HG03159 (cell line): Measurements from ENCODE around the gene DNAJC10.
A peak's percentile ranks its signal among the peaks of the same experiment; 100 is the strongest.
"Not testable (repeated sequence)": the region's sequence is repeated elsewhere in the genome, so short reads cannot be mapped to it uniquely, and the experiment has no call there.

ENCODE experiments used
- ATAC-seq: cut with Tn5 transposase; IDR thresholded peaks from one replicate; pipeline ENCODE4 v1.9.1; 2021; ENCODE audit warnings: mild to moderate bottlenecking, moderate library complexity; ENCODE audit not compliant: unreplicated experiment

Gene DNAJC10

DNA sequence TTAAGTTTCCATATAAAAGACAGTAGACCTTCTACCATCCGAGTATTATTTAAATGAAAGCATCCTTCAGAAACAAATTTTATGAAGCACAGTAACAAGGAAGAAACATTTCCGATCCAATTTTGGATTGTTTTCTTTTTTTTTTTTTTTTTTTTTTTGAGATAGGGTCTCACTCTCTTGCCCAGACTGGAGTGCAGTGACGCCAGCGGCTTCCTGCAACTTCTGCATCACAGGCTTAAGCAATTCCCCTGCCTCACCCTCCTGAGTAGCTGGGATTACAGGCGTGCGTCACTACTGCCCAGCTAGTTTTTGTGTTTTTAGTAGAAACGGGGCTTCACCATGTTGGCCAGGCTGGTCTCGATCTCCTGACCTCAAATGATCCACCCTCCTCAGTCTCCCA is 3.1 kb downstream of the DNAJC10 start:
- not testable (repeated sequence) for ATAC-seq

GRCh38 chr2:182724656-182725055 is 8.6 kb downstream of the DNAJC10 start:
- ATAC-seq, result no peak

GRCh38 chr2:182726473-182726872 is 10.4 kb downstream of the DNAJC10 start:
- ATAC-seq, result no peak

DNA sequence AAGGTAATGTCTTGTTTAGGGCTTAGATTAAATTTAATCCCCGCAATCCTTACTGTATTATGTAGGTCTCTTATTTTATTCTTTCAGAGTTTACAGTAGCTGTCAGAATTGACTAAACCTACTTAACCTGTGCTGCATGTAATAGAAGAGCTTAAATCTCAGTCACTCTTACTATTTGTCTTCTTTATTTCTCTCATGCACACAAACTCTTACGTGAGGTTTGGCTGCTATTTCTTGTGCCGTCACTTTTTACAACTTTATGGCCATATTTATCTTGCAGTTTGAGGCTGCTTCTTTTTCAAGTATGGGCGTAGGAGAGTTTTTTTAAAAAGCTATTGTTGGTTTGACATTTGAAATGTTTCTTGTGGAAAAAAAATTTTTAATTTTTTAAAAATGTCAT is 12.0 kb downstream of the DNAJC10 start:
- ATAC-seq, result no peak

- no peak for ATAC-seq
These were observed 13.8 kb downstream of the DNAJC10 start for GRCh38 chr2:182729710-182730339.

GRCh38 chr2:182730486-182730885 is 14.4 kb downstream of the DNAJC10 start:
- ATAC-seq, result no peak

- no peak for ATAC-seq
These were observed 16.7 kb downstream of the DNAJC10 start for GRCh38 chr2:182732736-182733135.

DNA sequence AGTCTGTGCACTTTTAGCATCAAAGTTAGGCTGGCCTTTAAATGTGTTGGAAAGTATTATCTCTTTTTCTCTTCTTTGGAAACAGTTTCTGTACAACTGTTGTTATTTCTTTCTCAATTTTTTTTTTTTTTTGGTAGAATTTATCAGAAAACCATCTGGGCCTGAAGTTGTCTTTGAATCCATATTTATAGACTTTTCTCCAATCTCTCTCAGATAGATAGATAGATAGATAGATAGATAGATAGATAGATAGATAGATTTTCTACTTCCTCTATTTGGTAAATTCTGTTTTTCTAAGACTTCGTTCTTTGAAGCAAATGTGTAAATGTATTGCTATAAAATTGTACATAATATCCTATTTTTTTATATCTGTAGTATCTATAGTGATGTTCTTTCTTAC is 17.5 kb downstream of the DNAJC10 start:
- ATAC-seq, result no peak

- not testable (repeated sequence) for ATAC-seq
These were observed 20.8 kb downstream of the DNAJC10 start for GRCh38 chr2:182736856-182737255.

- ATAC-seq, result no peak
These were observed 24.6 kb downstream of the DNAJC10 start for GRCh38 chr2:182740701-182741100.

GRCh38 chr2:182741620-182742019 is 25.6 kb downstream of the DNAJC10 start:
- ATAC-seq, result no peak

GRCh38 chr2:182744490-182744889 is 28.4 kb downstream of the DNAJC10 start:
- no peak for ATAC-seq

DNA sequence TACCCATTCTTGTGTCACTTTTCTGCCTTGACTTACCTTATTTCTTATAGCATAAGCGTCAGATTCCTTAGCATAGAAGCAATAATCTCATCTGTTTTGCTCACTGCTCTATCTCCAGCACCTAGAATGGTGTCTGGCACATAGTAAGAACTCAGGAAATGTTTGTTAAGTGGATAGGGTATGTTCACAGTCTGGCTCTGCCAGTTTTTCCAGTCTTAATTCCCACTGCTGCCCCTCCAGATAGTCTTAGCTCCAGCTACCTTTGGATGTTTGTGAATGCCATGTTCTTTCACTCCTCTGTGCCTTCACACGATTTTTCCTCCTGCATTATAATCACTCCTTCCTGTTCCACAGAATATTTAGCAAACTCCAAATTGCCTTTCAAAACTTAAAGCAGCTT is 29.0 kb downstream of the DNAJC10 start:
- ATAC-seq, result no peak

DNA sequence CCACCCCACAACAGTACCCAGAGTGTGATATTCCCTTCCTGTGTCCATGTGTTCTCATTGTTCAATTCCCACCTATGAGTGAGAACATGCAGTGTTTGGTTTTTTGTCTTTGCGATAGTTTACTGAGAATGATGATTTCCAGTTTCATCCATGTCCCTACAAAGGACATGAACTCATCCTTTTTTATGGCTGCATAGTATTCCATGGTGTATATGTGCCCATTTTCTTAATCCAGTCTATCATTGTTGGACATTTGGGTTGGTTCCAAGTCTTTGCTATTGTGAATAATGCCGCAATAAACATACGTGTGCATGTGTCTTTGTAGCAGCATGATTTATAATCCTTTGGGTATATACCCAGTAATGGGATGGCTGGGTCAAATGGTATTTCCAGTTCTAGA is 29.8 kb downstream of the DNAJC10 start:
- not testable (repeated sequence) for ATAC-seq

GRCh38 chr2:182754231-182754630 is 38.2 kb downstream of the DNAJC10 start:
- no peak for ATAC-seq

DNA sequence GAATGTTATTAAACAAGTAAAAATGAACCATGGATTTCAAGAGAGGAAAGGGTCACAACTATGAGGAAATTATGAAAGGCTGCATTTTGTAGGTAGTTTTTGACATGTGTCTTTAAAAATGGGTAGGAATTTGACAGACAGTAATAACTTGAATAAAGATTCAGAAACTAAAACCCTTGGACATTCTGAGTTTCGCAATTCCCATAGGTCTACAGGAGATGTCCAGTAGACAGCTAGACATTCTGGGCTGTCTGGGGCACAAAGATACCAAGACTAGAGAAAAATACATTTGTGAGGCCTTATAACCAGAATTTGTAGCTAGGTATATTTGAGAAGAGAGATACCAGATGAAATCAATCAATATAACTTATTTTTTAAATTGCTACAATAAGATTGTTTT is 42.3 kb downstream of the DNAJC10 start:
- no peak for ATAC-seq

- ATAC-seq, result no peak
These were observed 45.8 kb downstream of the DNAJC10 start for GRCh38 chr2:182761903-182762302.

- ATAC-seq, result no peak
These were observed 47.4 kb downstream of the DNAJC10 start for GRCh38 chr2:182763311-182763912.

GRCh38 chr2:182766626-182767025 is 50.6 kb downstream of the DNAJC10 start:
- ATAC-seq, result no peak

- ATAC-seq, result peak; percentile 82
These were observed 51.5 kb downstream of the DNAJC10 start for GRCh38 chr2:182767578-182767977.

- ATAC-seq, result not testable (repeated sequence)
These were observed 52.9 kb downstream of the DNAJC10 start for GRCh38 chr2:182768950-182769349.

DNA sequence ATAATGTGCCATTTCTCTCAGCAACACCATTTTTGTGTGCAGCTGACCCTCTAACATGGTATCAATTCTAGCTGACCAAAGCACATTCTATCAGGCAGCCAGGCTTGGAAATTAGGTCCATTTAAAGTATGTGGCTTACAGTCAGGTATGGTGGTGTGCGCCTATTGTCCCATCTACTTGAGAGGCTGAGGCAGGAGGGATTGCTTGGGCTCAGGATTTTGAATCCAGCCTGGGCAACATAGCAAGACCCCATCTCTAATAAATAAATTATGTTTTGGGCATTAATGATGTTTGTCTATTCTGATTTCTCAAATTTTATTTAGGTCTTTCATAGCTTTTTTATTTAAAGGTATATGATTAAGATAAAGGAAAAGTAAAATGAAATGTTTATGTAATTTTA is 63.3 kb downstream of the DNAJC10 start:
- ATAC-seq, result no peak

- not testable (repeated sequence) for ATAC-seq
These were observed 65.0 kb downstream of the DNAJC10 start for GRCh38 chr2:182781099-182781498.
